Midbrain (tissue), 1 donor: Measurements from ENCODE around the gene PTTG1IP.

Experiments used
- DNase-seq: peaks from one replicate; lab custom pipeline; 2025; lab: John Stamatoyannopoulos, UW

The PTTG1IP gene

GRCh38 chr21:44823179-44823660 is 50.3 kb downstream of the PTTG1IP start:
- no peak for DNase-seq

- DNase-seq, result no peak
Measured at GRCh38 chr21:44822484-44823178, 50.9 kb downstream of the PTTG1IP start.

DNA sequence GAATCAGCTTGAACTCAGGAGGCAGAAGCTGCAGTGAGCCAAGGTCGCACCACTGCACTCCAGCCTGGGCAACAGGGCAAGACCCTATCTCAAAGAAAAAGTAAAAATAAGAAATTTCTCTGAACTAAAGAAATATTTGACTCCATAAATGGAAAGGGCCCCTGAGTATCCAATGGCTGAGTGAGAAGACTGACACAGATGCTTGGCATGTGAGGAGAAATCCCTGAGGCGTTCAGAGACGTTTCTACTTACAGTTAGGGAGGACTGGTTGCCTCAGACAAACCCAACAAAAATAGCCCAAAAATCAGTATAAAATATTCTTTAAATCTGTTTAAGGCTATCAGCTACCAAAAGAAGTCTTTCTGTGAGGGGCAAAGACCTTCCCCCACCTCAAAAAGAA is 52.6 kb downstream of the PTTG1IP start:
- no peak for DNase-seq

DNA sequence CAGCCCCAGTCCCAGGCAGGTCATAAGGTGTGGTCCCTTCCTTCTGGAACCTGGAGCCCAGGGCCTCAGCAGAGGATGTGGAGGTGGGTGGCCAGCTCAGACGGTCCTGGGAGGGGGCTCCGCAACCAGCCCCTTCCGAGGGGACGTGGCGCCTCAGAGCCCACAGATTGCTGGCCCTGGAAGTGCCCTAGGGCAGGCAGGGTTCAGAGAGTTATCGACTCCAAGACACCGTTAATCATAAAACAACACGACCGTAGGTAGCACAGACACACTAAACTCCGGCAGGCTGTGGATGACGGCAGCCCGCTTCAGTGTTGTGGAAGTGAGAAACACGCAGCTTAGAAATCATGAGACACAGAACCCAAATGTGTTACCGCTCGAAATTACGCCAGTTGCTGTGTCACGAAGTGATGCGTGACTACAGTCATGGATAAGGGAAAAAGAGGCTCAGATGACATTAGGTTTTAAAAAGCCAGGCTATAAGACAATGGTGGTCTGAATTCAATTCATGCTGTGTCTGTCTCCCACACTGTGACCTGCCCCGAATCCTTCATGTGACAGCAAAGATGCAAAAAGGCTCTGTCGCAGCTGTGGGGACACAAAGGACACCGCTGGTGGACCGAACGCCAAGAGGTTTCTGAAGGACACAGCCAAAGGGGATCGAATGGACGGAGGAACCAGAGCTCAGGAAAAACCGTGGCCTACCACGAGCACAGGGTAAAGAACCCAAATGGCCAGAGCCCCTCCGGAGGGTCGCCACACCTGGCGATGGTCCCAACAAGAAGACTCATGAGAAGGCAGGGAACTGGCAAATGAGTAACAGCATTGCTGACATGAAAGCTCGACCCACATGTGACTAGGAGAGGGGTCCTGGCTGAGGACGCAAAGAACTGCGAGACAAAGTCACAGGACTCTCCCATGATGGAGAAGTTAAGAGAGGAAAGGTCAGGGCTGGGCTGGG is 53.9 kb downstream of the PTTG1IP start:
- no peak for DNase-seq

- DNase-seq, result no peak
Measured at GRCh38 chr21:44818640-44819011, 54.9 kb downstream of the PTTG1IP start.

DNA sequence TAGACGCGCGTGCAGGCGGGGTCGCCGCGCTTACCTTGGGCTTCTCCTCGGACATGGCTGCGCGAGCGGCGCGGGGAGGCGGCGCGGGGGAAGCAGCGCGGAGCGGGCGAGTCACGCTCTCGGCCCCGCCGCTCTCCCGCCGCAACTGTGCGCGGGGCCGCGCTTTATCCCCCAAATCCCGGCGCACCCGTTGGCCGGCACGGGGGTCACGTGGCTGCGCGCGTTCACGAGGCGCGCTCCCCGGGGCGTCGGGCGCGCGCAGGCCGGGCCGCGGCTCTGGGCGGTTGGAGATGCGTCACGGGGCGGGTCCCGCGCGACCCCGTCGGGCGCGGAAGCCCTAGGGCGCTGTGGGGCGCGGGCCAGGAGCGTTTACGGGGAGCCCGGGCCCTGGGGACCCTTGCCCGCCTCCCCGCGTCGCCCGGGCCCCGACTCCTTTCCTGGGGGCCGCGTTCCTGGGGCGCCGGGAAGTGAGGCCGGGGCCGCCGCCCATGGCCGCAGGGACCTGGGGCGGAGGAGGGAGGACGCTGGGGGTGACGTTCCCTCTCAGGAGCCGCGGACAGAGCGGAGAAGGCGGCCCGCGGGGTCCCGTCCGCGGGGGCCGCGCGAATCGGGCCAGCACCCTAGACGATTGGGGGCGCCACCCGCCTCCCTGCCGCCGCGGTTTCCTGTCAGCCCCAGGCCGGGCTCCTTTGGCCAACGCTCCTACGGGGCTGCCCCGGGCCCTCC is 55.4 kb downstream of the PTTG1IP start, which contains the start of gene SUMO3:
Gene SUMO3, minus strand, starts transcription at position 149 of the 726 bp plus-strand sequence. Its CDS starts 94 bp downstream, at position 55.
- peak; percentile 78 for DNase-seq

DNA sequence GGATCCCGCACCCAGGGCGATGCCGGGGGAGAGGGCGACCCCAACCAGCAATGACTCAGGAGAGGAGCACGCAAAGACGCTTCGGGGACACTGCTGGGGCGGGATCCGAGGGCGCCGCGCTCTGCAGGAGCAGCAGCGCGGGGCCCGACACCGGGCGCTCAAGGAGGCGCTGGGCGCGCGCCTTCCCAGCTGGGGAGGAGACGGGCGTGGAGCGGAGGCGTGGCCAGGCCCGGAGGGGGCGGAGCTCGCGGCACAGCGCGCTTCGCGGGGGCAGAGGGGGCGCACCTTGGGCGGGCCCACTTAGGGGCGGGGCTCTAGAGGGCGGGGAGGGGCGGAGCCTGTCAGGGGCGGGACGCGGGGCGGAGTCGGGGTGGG is 56.0 kb downstream of the PTTG1IP start:
- DNase-seq, result peak; percentile 91

- DNase-seq, result no peak
Measured at GRCh38 chr21:44816761-44817505, 56.6 kb downstream of the PTTG1IP start.

GRCh38 chr21:44815852-44816628 is 57.5 kb downstream of the PTTG1IP start:
- no peak for DNase-seq

GRCh38 chr21:44815225-44815624 is 58.3 kb downstream of the PTTG1IP start:
- DNase-seq, result no peak

- no peak for DNase-seq
Measured at GRCh38 chr21:44814498-44815023, 58.9 kb downstream of the PTTG1IP start.

DNA sequence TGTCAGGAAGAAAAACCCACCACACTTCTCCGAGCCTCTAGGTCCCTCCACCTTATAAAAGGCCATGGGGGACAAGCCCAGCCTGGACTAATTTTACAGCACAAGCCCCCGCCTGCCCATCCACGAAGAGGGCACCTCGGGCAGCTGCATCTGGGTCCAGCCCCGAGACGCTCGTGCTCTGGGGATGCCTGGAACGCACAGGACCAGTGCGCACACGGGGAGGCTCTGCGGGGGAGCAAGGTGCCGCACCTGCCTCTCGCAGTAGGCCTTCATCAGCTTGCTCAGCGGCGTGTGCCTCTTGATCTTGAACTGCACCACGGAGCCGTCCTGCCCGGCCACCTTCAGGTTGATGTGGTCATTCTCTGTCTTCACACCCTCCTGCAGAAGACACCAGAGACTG is 59.8 kb downstream of the PTTG1IP start:
- no peak for DNase-seq

- DNase-seq, result no peak
Measured at GRCh38 chr21:44813149-44813548, 60.3 kb downstream of the PTTG1IP start.

DNA sequence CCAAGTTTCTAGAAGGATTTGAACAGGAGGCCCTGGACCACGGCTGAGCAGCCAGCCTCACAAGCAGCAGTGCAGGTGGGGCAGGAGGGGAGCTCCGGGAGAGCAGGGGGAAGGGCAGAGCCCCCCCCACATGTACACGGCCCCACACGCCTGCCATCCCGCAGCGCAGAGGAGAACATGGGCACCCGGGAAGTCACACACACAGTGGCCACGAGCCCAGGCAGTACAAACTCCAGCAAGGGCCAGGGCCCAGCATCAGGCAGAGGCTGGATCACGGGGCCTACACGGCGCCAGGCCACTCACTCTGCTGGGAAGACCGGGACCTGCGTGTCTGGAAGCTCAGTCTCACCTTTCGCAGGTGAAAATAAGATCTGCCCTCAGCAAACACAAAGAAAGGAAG is 60.9 kb downstream of the PTTG1IP start:
- no peak for DNase-seq

- no peak for DNase-seq
Measured at GRCh38 chr21:44810779-44811178, 62.7 kb downstream of the PTTG1IP start.

DNA sequence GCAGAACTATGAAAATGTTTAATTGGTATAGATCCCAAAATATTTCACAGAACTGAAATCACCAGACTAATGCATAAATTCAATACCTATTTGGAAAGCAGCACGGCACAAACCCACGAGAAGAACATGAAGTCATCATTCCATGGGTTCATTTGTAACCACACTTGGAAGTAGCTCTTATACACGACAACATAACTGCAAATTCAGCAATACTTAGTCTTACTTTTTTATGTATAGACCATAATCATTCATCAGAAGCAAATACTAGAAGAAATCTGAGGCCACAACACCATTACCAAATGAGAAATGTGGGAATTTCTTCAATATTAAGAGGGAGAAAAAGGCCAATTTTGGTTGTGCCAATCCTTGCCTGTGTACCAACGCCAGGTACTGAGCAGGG is 67.6 kb downstream of the PTTG1IP start:
- DNase-seq, result no peak

- no peak for DNase-seq
Measured at GRCh38 chr21:44805226-44805625, 68.3 kb downstream of the PTTG1IP start.

GRCh38 chr21:44804762-44805161 is 68.7 kb downstream of the PTTG1IP start:
- DNase-seq, result no peak

DNA sequence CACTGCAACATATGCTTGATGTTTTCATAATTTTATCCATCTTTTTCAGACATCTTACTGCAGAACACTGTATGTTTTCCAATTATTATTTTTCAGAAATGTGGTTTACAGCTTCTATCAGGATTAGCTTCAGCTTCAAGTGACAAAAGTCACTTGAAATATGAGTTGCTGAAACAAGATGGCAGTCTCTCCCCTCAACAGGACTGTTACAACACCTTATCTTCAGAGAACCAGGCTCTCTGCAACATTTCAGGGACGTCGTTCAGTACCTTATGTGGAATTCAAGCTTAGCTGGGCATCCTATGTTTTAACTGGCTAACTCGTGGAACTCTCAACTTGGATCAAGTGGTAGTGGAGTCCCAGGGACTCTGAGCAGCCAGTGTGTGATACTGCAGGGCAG is 69.8 kb downstream of the PTTG1IP start:
- DNase-seq, result no peak

GRCh38 chr21:44802396-44803153 is 70.9 kb downstream of the PTTG1IP start:
- DNase-seq, result no peak
